Smooth muscle cell (in vitro differentiated cells): Measurements from ENCODE around the gene EHD1. TPM values are rescaled to one million over a fixed set of nuclear protein-coding genes. Genes with fewer than 3 reads are reported as not detected.

Experiments
- DNase-seq: peaks from one replicate; lab custom pipeline; 2025; ENCODE audit not compliant: unreplicated experiment; lab: John Stamatoyannopoulos, UW
- H2AFZ ChIP-seq: fragments of 200-600 bp; sonication (generic); 2 replicates; pipeline ENCODE4 v1.6.0; 2016; ENCODE audit warnings: antibody characterized with exemption, low read depth, mild to moderate bottlenecking
- H3F3A ChIP-seq: fragments of 200-600 bp; sonication (generic); 2 replicates; pipeline ENCODE4 v1.6.0; 2017; ENCODE audit warnings: antibody characterized with exemption, low read depth
- H3K27ac ChIP-seq: fragments of 200-600 bp; sonication (generic); 2 replicates; pipeline ENCODE4 v1.5.1; 2016; ENCODE audit warnings: low read depth, mild to moderate bottlenecking
- H3K27me3 ChIP-seq: fragments of 200-600 bp; sonication (generic); 2 replicates; pipeline ENCODE4 v1.6.1; 2016; ENCODE audit warnings: low read depth, mild to moderate bottlenecking
- H3K36me3 ChIP-seq: fragments of 200-600 bp; sonication (generic); 2 replicates; pipeline ENCODE4 v1.5.1; 2016; ENCODE audit warnings: low read depth
- H3K4me1 ChIP-seq: fragments of 200-600 bp; sonication (generic); 2 replicates; pipeline ENCODE4 v1.5.1; 2016; ENCODE audit warnings: low read depth
- H3K4me2 ChIP-seq: fragments of 200-600 bp; sonication (generic); 2 replicates; pipeline ENCODE4 v1.6.0; 2016; ENCODE audit warnings: mild to moderate bottlenecking
- H3K4me3 ChIP-seq: fragments of 200-600 bp; sonication (generic); 2 replicates; pipeline ENCODE4 v1.5.1; 2016; ENCODE audit warnings: mild to moderate bottlenecking
- H3K79me2 ChIP-seq: fragments of 200-600 bp; sonication (generic); 2 replicates; pipeline ENCODE4 v1.6.0; 2016; ENCODE audit warnings: low read depth, mild to moderate bottlenecking
- H3K9ac ChIP-seq: fragments of 200-600 bp; sonication (generic); 2 replicates; pipeline ENCODE4 v1.6.0; 2016; ENCODE audit warnings: low read depth
- H3K9me3 ChIP-seq: fragments of 200-600 bp; sonication (generic); replicated peaks from 2 replicates; pipeline ENCODE4 v1.5.1; 2016; ENCODE audit warnings: low read depth
- H4K20me1 ChIP-seq: fragments of 200-600 bp; sonication (generic); 2 replicates; pipeline ENCODE4 v1.6.0; 2016; ENCODE audit warnings: low read depth
- WGBS: methylation state at CpG from one replicate; pipeline ENCODE4 v1.1.7; 2016; ENCODE audit warnings: low lambda C conversion rate; 5-methylcytosine and 5-hydroxymethylcytosine counted together
- polyA plus RNA-seq: library from polyadenylated mRNA; unstranded; fragments of >200 nt; fragmentation: Nextera tagmentation; extraction: Ambion mirVana; gene quantifications from 2 replicates; pipeline ENCODE4 v1.2.1, GENCODE V29; 2016
- total RNA-seq: library from RNA; depleted of rRNA; stranded (reverse); fragments of >200 nt; gene quantifications from 2 replicates; pipeline ENCODE4 v1.2.3, GENCODE V29; 2014
- TF ChIP-seq, protein P1 (sequence below): fragments of 200-600 bp; sonication (generic); IDR thresholded peaks from 2 replicates; pipeline ENCODE4 v1.5.1; 2017; ENCODE audit warnings: borderline replicate concordance, mild to moderate bottlenecking, antibody characterized with exemption; ENCODE audit not compliant: insufficient read depth, poor library complexity, severe bottlenecking

The EHD1 gene
- total and polyA plus RNA-seq, 2 experiments from 2014 or later = 42.8 to 59.8 TPM

- TF ChIP-seq, protein P1, sequence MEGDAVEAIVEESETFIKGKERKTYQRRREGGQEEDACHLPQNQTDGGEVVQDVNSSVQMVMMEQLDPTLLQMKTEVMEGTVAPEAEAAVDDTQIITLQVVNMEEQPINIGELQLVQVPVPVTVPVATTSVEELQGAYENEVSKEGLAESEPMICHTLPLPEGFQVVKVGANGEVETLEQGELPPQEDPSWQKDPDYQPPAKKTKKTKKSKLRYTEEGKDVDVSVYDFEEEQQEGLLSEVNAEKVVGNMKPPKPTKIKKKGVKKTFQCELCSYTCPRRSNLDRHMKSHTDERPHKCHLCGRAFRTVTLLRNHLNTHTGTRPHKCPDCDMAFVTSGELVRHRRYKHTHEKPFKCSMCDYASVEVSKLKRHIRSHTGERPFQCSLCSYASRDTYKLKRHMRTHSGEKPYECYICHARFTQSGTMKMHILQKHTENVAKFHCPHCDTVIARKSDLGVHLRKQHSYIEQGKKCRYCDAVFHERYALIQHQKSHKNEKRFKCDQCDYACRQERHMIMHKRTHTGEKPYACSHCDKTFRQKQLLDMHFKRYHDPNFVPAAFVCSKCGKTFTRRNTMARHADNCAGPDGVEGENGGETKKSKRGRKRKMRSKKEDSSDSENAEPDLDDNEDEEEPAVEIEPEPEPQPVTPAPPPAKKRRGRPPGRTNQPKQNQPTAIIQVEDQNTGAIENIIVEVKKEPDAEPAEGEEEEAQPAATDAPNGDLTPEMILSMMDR = no peak
- Histone ChIP-seq H3K9ac (no peak overlapping the region), H3K27me3 (no peaks in the 10 kb centered on the region), H3K79me2 (no peaks in the 10 kb centered on the region), H3K4me2 (no peak overlapping the region), H2AFZ (no peak overlapping the region), H3K9me3 (no peaks in the 10 kb centered on the region), H3K4me1 (no peaks in the 10 kb centered on the region), H3K27ac (no peak overlapping the region), H3K4me3 (no peak overlapping the region), H3F3A (no peaks in the 10 kb centered on the region), H4K20me1 (no peaks in the 10 kb centered on the region), H3K36me3 (no peaks in the 10 kb centered on the region)
- no peak for DNase-seq
- WGBS = 99% methylated on average over 9 of the region's 9 CpGs
These were observed 19.6 kb upstream of the EHD1 start for GRCh38 chr11:64898076-64898445.

GRCh38 chr11:64897381-64898075 lies 19.1 kb upstream of the EHD1 start:
- H3K27ac ChIP-seq = no peak overlapping the region
- H3K79me2 ChIP-seq = no peaks in the 10 kb centered on the region
- no peaks in the 10 kb centered on the region for H4K20me1 ChIP-seq
- no peaks in the 10 kb centered on the region for H3K4me1 ChIP-seq
- no peaks in the 10 kb centered on the region for H3K27me3 ChIP-seq
- H3F3A ChIP-seq = no peaks in the 10 kb centered on the region
- WGBS = 96% methylated on average over 19 of the region's 19 CpGs
- no peak overlapping the region for H3K4me3 ChIP-seq
- no peaks in the 10 kb centered on the region for H3K9me3 ChIP-seq
- H3K4me2 ChIP-seq = no peak overlapping the region
- H3K9ac ChIP-seq = no peak overlapping the region
- H3K36me3 ChIP-seq = no peaks in the 10 kb centered on the region
- DNase-seq = no peak
- no peak overlapping the region for H2AFZ ChIP-seq
- TF ChIP-seq, protein P1 = no peak

- Histone ChIP-seq H3K4me2 (no peak overlapping the region), H3F3A (no peaks in the 10 kb centered on the region), H3K9ac (no peak overlapping the region), H3K4me3 (no peak overlapping the region), H3K27ac (no peak overlapping the region), H2AFZ (no peak overlapping the region), H3K4me1 (no peaks in the 10 kb centered on the region), H3K27me3 (no peaks in the 10 kb centered on the region), H3K36me3 (no peaks in the 10 kb centered on the region), H3K9me3 (no peaks in the 10 kb centered on the region), H3K79me2 (no peaks in the 10 kb centered on the region), H4K20me1 (no peaks in the 10 kb centered on the region)
- TF ChIP-seq, protein P1 = no peak
- DNase-seq = no peak
- 95% methylated on average over 13 of the region's 14 CpGs for WGBS
These were observed 18.1 kb upstream of the EHD1 start for GRCh38 chr11:64896448-64897022.
